Glutamatergic neuron (in vitro differentiated cells): ENCODE data around the gene ELFN1. TPM values are rescaled to one million over a fixed set of nuclear protein-coding genes. Genes with fewer than 3 reads are reported as not detected.

ENCODE experiments used
- DNase-seq: peaks from one replicate; pipeline ENCODE4 v3.0.0; 2022
- H3K27ac Mint-ChIP-seq: one replicate; pipeline ENCODE4 v1.8.0; 2020; ENCODE audit warnings: mild to moderate bottlenecking, mixed read lengths, inconsistent platforms; ENCODE audit not compliant: unreplicated experiment
- H3K27me3 Mint-ChIP-seq: one replicate; pipeline ENCODE4 v1.8.0; 2020; ENCODE audit warnings: mild to moderate bottlenecking, moderate library complexity, mixed read lengths, inconsistent platforms; ENCODE audit not compliant: unreplicated experiment
- H3K36me3 Mint-ChIP-seq: one replicate; pipeline ENCODE4 v1.8.0; 2020; ENCODE audit warnings: mild to moderate bottlenecking, mixed read lengths, inconsistent platforms; ENCODE audit not compliant: unreplicated experiment
- H3K4me1 Mint-ChIP-seq: one replicate; pipeline ENCODE4 v1.8.0; 2020; ENCODE audit warnings: mild to moderate bottlenecking, low read depth, mixed read lengths, inconsistent platforms; ENCODE audit not compliant: unreplicated experiment
- H3K4me3 Mint-ChIP-seq: one replicate; pipeline ENCODE4 v1.8.0; 2020; ENCODE audit warnings: mild to moderate bottlenecking, mixed read lengths, inconsistent platforms; ENCODE audit not compliant: unreplicated experiment
- H3K9me3 Mint-ChIP-seq: one replicate; pipeline ENCODE4 v1.8.0; 2020; ENCODE audit warnings: mild to moderate bottlenecking, moderate library complexity, mixed read lengths, inconsistent platforms; ENCODE audit not compliant: unreplicated experiment
- CTCF ChIP-seq: fragments of 200-600 bp; sonication (generic); IDR thresholded peaks from one replicate; pipeline ENCODE4 v1.5.0; 2021; ENCODE audit not compliant: partially characterized antibody, unreplicated experiment
- total RNA-seq: library from RNA; stranded (reverse); fragmentation: NEBNext Ultra II Directional; extraction: Animal tissue kit (Norgen Biotek cat#: 25700); gene quantifications from one replicate; pipeline ENCODE4 v1.2.1, GENCODE V29; 2021; ENCODE audit not compliant: unreplicated experiment

The ELFN1 gene
- total RNA-seq, 1 donor from 2014 or later = 40.0 TPM

GRCh38 chr7:1703871-1704810, 34.1 kb downstream of the ELFN1 start:
- H3K27me3 Mint-ChIP-seq = peaks cover 7% of the 10 kb centered on the region
- DNase-seq = no peak
- peaks cover 6% of the 10 kb centered on the region for H3K9me3 Mint-ChIP-seq
- no peak for TF ChIP-seq CTCF
- H3K27ac Mint-ChIP-seq = no peak overlapping the region
- H3K4me3 Mint-ChIP-seq = no peak overlapping the region
- peaks cover 4% of the 10 kb centered on the region for H3K4me1 Mint-ChIP-seq
- peaks cover 36% of the 10 kb centered on the region for H3K36me3 Mint-ChIP-seq

GRCh38 chr7:1704811-1705738, 35.0 kb downstream of the ELFN1 start:
- Mint-ChIP-seq H3K27ac (no peak overlapping the region), H3K27me3 (peaks cover 6% of the 10 kb centered on the region), H3K9me3 (peaks cover 6% of the 10 kb centered on the region), H3K4me1 (peaks cover 4% of the 10 kb centered on the region), H3K4me3 (no peak overlapping the region), H3K36me3 (peaks cover 42% of the 10 kb centered on the region)
- no peak for DNase-seq
- no peak for TF ChIP-seq CTCF

- Mint-ChIP-seq H3K9me3 (peaks cover 6% of the 10 kb centered on the region), H3K4me3 (no peak overlapping the region), H3K36me3 (peaks cover 34% of the 10 kb centered on the region), H3K4me1 (peaks cover 4% of the 10 kb centered on the region), H3K27me3 (peaks cover 6% of the 10 kb centered on the region), H3K27ac (no peak overlapping the region)
- no peak for TF ChIP-seq CTCF
- DNase-seq = no peak
These were observed 35.8 kb downstream of the ELFN1 start for GRCh38 chr7:1705856-1706255.

GRCh38 chr7:1706381-1706720, 36.3 kb downstream of the ELFN1 start:
- peaks cover 31% of the 10 kb centered on the region for H3K36me3 Mint-ChIP-seq
- no peak for TF ChIP-seq CTCF
- no peak for DNase-seq
- peaks cover 8% of the 10 kb centered on the region for H3K9me3 Mint-ChIP-seq
- H3K4me3 Mint-ChIP-seq = no peak overlapping the region
- peaks cover 7% of the 10 kb centered on the region for H3K27me3 Mint-ChIP-seq
- no peak overlapping the region for H3K27ac Mint-ChIP-seq
- H3K4me1 Mint-ChIP-seq = peaks cover 4% of the 10 kb centered on the region
